KMS-11 (cell line): ENCODE measurements around the gene PFKFB4.

ENCODE experiments used
- H2AFZ ChIP-seq: fragments of 200-600 bp; sonication (generic); 2 replicates; pipeline ENCODE4 v1.6.1; 2016; ENCODE audit warnings: antibody characterized with exemption, mixed run types, low read depth
- H3K27ac ChIP-seq: fragments of 200-600 bp; sonication (generic); 2 replicates; pipeline ENCODE4 v1.6.1; 2016; ENCODE audit warnings: mild to moderate bottlenecking, mixed run types
- H3K27me3 ChIP-seq: fragments of 200-600 bp; sonication (generic); 2 replicates; pipeline ENCODE4 v1.6.1; 2017; ENCODE audit warnings: mild to moderate bottlenecking, low read depth, mixed run types, moderate library complexity; ENCODE audit not compliant: insufficient read depth
- H3K36me3 ChIP-seq: fragments of 200-600 bp; sonication (generic); 2 replicates; pipeline ENCODE4 v1.6.1; 2017; ENCODE audit warnings: mild to moderate bottlenecking, mixed run types; ENCODE audit not compliant: insufficient read depth
- H3K4me1 ChIP-seq: fragments of 200-600 bp; sonication (generic); 2 replicates; pipeline ENCODE4 v1.6.1; 2016; ENCODE audit warnings: mild to moderate bottlenecking, low read depth, mixed run types; ENCODE audit not compliant: poor library complexity, severe bottlenecking
- H3K4me2 ChIP-seq: fragments of 200-600 bp; sonication (generic); 2 replicates; pipeline ENCODE4 v1.7.0; 2016; ENCODE audit warnings: mild to moderate bottlenecking, mixed run types
- H3K4me3 ChIP-seq: fragments of 200-600 bp; sonication (generic); IDR thresholded peaks from 2 replicates; pipeline ENCODE4 v1.6.1; 2017; ENCODE audit warnings: low read depth, low read length, mixed read lengths; ENCODE audit not compliant: insufficient read depth
- H3K79me2 ChIP-seq: fragments of 200-600 bp; sonication (generic); 2 replicates; pipeline ENCODE4 v1.6.1; 2016; ENCODE audit warnings: low read depth, mixed run types; ENCODE audit not compliant: insufficient read depth
- H3K9ac ChIP-seq: fragments of 200-600 bp; sonication (generic); 2 replicates; pipeline ENCODE4 v1.6.1; 2016; ENCODE audit warnings: mild to moderate bottlenecking, mixed run types
- H4K20me1 ChIP-seq: fragments of 200-600 bp; sonication (generic); 2 replicates; pipeline ENCODE4 v1.6.1; 2016; ENCODE audit warnings: mild to moderate bottlenecking, mixed run types; ENCODE audit not compliant: insufficient read depth
- CTCF ChIP-seq: fragments of 200-600 bp; sonication (generic); conservative IDR thresholded peaks from 2 replicates; pipeline ENCODE4 v1.6.1; 2017; ENCODE audit warnings: low read depth, mild to moderate bottlenecking, antibody characterized with exemption, low read length, moderate library complexity, mixed read lengths

Gene PFKFB4

GRCh38 chr3:48505968-48506504, 50.6 kb downstream of the PFKFB4 start:
- no peak overlapping the region for H3K9ac ChIP-seq
- no peak overlapping the region for H3K4me2 ChIP-seq
- no peaks in the 10 kb centered on the region for H3K27me3 ChIP-seq

GRCh38 chr3:48505146-48505545, 51.5 kb downstream of the PFKFB4 start:
- H3K9ac ChIP-seq: no peak overlapping the region
- no peaks in the 10 kb centered on the region for H4K20me1 ChIP-seq
- no peak overlapping the region for H3K4me3 ChIP-seq
- H2AFZ ChIP-seq: no peak overlapping the region
- no peak overlapping the region for H3K4me2 ChIP-seq
- TF ChIP-seq CTCF: no peak
- no peaks in the 10 kb centered on the region for H3K27me3 ChIP-seq
- peaks cover 12% of the 10 kb centered on the region for H3K4me1 ChIP-seq
- no peaks in the 10 kb centered on the region for H3K36me3 ChIP-seq
- no peaks in the 10 kb centered on the region for H3K79me2 ChIP-seq
- no peak overlapping the region for H3K27ac ChIP-seq

More at GRCh38 chr3:48505968-48506504, 50.6 kb downstream of the PFKFB4 start:
- Histone ChIP-seq H3K36me3 (no peaks in the 10 kb centered on the region), H3K4me3 (no peak overlapping the region), H3K4me1 (peaks cover 12% of the 10 kb centered on the region), H2AFZ (no peak overlapping the region), H3K79me2 (no peaks in the 10 kb centered on the region), H4K20me1 (no peaks in the 10 kb centered on the region), H3K27ac (no peak overlapping the region)
- TF ChIP-seq CTCF: no peak

- no peaks in the 10 kb centered on the region for H4K20me1 ChIP-seq
- no peak within 1 kb of the TSS for H3K27ac ChIP-seq
- H3K4me2 ChIP-seq: peak within 1 kb of the TSS; percentile 36; the same call in 1 of the 2 replicates
- no peak within 1 kb of the TSS for H3K4me3 ChIP-seq
- peak within 1 kb of the TSS; percentile 53; the same call in 1 of the 2 replicates for H3K9ac ChIP-seq
- H3K27me3 ChIP-seq: no peaks in the 10 kb centered on the region
- peaks cover 12% of the 10 kb centered on the region for H3K4me1 ChIP-seq
- no peaks in the 10 kb centered on the region for H3K79me2 ChIP-seq
- H3K36me3 ChIP-seq: no peaks in the 10 kb centered on the region
- no peak for TF ChIP-seq CTCF
- H2AFZ ChIP-seq: peak within 1 kb of the TSS; percentile 78
Measured at GRCh38 chr3:48504051-48504946, 52.3 kb downstream of the PFKFB4 start, which contains the start of gene SHISA5. Gene SHISA5, minus strand, starts transcription at chr3:48504174. Its CDS starts 80 bp downstream, at chr3:48504094.

GRCh38 chr3:48503401-48504050, 53.1 kb downstream of the PFKFB4 start:
- Histone ChIP-seq H3K79me2 (no peaks in the 10 kb centered on the region), H2AFZ (peak overlapping the region; percentile 78), H3K9ac (peak overlapping the region; percentile 53; the same call in 1 of the 2 replicates), H3K27ac (no peak overlapping the region), H3K36me3 (no peaks in the 10 kb centered on the region), H3K27me3 (no peaks in the 10 kb centered on the region), H3K4me3 (no peak overlapping the region), H4K20me1 (no peaks in the 10 kb centered on the region), H3K4me2 (no peak overlapping the region), H3K4me1 (peaks cover 12% of the 10 kb centered on the region)
- no peak for TF ChIP-seq CTCF
